Activated CD8-positive, alpha-beta memory T cell treated with anti-CD3 and anti-CD28 coated beads for 1 hour (primary cell): ENCODE results near the gene PRAMEF11.
"Not testable (repeated sequence)": the region's sequence is repeated elsewhere in the genome, so short reads cannot be mapped to it uniquely, and the experiment has no call there.

Source experiments
- DNase-seq, 2 donors: peaks; one replicate each; pipeline ENCODE4 v3.0.0-alpha.2; 2020; ENCODE audit warnings: low read depth in 1 of 2; ENCODE audit errors: extremely low read depth in 1 of 2

The PRAMEF11 gene

DNA sequence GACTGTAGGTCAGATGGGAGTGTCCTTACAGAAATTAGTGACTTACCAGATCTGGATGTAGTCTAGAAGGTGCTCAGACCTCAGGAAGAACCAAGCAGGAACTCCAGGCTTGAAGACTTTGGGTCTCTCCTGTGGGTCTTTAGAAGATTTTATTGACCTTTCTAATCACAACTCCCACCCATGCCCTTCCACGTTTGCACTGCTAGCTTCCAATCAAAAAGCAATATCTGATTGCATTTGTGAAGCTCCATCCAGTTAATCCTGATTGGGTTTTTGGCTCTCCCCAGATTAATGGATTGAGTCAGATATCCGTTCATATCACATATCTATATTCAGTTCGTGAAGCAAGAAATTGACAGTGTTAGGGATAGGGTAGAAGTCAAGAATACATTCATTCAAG, at the start of gene PRAMEF11:
PRAMEF11 (minus strand) TSS at position 101 of the 400 bp plus-strand sequence. CDS start 2,621 bp downstream, outside the sequence.
- DNase-seq: not testable (repeated sequence)

- DNase-seq: not testable (repeated sequence)
Observed at GRCh38 chr1:12878453-12878852, 47.2 kb upstream of the PRAMEF11 start.

GRCh38 chr1:12863131-12863880, 32.1 kb upstream of the PRAMEF11 start:
- DNase-seq: not testable (repeated sequence)

DNA sequence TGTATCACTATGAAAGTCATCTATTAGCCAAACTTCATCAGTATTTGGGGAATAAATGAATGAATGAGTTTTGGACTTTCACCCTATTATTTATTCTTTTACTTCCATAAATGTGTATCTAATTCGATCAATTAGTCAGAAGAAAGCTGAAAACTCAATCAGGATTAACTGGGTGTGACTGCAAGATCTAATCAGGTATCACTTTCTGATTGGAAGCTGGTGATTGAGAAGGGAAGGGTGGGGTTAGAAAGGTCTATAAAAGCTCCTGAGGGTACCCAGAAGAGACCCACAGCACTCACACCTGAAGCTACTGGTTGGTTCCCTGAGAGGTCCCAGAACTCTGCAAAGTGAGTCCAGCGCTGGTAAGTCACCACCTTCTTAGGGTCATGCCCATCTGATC, 25.6 kb upstream of the PRAMEF11 start, which contains the start of gene PRAMEF2:
PRAMEF2 (plus strand) TSS at position 301 of the 400 bp plus-strand sequence. CDS start 1,924 bp downstream, outside the sequence.
- not testable (repeated sequence) for DNase-seq

DNA sequence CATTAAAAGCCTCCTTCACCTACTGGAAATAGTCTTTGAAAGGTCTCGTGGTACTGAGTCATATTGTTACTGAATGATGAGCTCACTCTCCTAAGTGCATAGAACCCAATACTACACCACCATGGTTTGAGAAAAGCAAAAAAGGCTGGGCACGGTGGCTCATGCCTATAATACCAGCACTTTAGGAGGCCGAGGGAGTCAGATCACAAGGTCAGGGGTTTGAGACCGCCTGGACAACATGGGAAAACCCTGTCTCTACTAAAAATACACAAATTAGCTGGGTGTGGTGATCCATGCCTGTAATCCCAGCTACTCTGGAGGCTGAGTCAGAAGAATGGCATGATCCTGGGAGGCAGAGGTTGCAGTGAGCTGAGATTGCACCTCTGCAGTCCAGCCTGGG, 20.6 kb upstream of the PRAMEF11 start:
- DNase-seq: no peak

GRCh38 chr1:12848620-12849019, 17.4 kb upstream of the PRAMEF11 start, which contains the start of gene HNRNPCL1:
Gene HNRNPCL1, minus strand, starts transcription at chr1:12848720. Its CDS starts 431 bp downstream, at chr1:12848289.
- not testable (repeated sequence) for DNase-seq

- DNase-seq: not testable (repeated sequence)
Observed at GRCh38 chr1:12833251-12833650, 2.0 kb upstream of the PRAMEF11 start.

DNA sequence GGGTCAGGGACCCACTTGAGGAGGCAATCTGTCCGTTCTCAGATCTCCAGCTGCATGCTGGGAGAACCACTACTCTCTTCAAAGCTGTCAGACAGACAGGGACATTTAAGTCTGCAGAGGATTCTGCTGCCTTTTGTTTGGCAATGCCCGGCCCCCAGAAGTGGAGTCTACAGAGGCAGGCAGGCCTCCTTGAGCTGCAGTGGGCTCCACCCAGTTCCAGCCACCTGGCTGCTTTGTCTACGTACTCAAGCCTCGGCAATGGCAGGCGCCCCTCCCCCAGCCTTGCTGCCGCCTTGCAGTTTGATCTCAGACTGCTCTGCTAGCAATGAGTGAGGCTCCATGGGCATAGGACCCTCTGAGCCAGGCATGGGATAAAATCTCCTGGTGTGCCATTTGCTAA, 12.1 kb downstream of the PRAMEF11 start:
- DNase-seq: not testable (repeated sequence)

DNA sequence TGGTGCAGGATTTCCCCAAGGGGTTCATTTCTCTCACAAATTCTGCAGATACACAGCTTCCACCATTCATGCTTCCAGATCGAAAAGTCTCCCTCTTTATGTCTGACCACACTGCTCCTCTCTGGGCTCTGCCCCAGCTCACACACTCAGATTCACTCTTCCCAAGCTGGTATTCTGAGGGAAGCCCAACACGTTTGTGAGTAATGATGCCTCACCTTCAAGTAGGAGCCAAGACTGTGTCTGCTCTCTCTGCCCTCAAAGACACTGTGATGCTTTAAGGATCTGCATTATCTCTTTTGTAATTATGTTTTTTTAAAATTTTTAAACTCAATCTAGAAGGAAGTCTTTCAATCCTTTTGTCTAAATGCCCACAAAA, 19.8 kb downstream of the PRAMEF11 start:
- no peak for DNase-seq

- DNase-seq: no peak
Observed at GRCh38 chr1:12810691-12811408, 20.4 kb downstream of the PRAMEF11 start.

- no peak for DNase-seq
Observed at GRCh38 chr1:12809933-12810332, 21.3 kb downstream of the PRAMEF11 start.

GRCh38 chr1:12799730-12800129, 31.5 kb downstream of the PRAMEF11 start:
- no peak for DNase-seq

DNA sequence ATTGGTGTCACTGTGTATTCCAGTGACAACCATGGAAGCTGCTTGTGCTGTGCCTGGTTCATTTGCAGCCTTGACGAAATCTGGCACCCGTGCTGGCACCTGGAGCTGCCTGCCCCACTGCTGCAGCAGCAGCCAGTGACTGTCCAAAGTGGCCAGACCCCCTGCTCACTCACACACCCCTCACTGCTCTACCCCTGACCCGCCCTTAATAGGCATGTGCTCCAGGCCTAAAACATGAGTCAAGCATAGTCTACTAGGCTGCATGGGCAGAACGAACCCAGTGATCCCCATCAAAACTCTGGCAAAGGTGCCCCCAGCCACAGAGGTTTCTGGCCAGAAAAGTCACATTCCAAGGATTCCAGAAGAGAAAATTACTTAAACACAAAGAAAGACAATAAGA, 32.3 kb downstream of the PRAMEF11 start:
- DNase-seq: no peak

DNA sequence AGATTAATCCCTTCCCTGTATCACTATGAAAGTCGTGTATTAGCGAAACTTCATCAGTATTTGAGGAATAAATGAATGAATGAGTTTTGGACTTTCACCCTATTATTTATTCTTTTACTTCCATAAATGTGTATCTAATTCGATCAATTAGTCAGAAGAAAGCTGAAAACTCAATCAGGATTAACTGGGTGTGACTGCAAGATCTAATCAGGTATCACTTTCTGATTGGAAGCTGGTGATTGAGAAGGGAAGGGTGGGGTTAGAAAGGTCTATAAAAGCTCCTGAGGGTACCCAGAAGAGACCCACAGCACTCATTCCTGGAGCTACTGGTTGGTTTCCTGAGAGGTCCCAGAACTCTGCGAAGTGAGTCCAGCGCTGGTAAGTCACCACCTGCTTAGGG, 40.1 kb downstream of the PRAMEF11 start, which contains the start of gene PRAMEF1:
PRAMEF1 (plus strand) TSS at position 301 of the 400 bp plus-strand sequence. CDS start 1,831 bp downstream, outside the sequence.
- DNase-seq: not testable (repeated sequence)

DNA sequence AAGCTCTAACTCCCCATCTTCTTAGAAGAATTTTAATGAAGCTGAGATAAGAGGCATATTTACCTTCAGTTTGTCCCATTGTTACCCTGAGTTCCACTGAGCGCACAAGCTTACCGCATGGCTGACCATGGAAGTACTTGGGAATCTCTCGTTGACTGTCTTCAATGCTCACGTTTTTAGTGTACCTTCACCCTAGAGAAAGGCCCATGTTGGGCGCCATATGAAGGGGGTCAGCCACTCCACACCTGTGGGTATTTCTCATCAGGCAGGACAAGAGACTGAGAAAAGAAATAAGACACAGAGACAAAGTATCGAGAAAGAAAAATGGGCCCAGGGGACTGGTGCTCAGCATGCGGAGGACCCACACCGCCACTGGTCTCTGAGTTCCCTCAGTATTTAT, 46.5 kb downstream of the PRAMEF11 start:
- DNase-seq: not testable (repeated sequence)

GRCh38 chr1:12783783-12784182, 47.4 kb downstream of the PRAMEF11 start:
- DNase-seq: not testable (repeated sequence)

- not testable (repeated sequence) for DNase-seq
Observed at GRCh38 chr1:12781488-12781887, 49.7 kb downstream of the PRAMEF11 start.

- no peak for DNase-seq
Observed at GRCh38 chr1:12778907-12779306, 52.3 kb downstream of the PRAMEF11 start.

GRCh38 chr1:12778061-12778460, 53.1 kb downstream of the PRAMEF11 start:
- DNase-seq: no peak

- DNase-seq: no peak
Observed at GRCh38 chr1:12776801-12777557, 54.2 kb downstream of the PRAMEF11 start.

GRCh38 chr1:12775443-12775842, 55.8 kb downstream of the PRAMEF11 start:
- DNase-seq: no peak
